Stomach smooth muscle (tissue), 2 donors: ENCODE results near the gene ADCY3.

Experiments
- H3K27ac ChIP-seq: one replicate; pipeline ENCODE4 v1.7.0; 2013; ENCODE audit warnings: mild to moderate bottlenecking, low read length, inconsistent platforms
- H3K27me3 ChIP-seq, 2 donors: one replicate each; pipeline ENCODE4 v1.7.0; 2013; ENCODE audit warnings: low read length in 2 of 2; ENCODE audit not compliant: insufficient read depth in 2 of 2, control insufficient read depth in 1 of 2
- H3K36me3 ChIP-seq, 2 donors: one replicate each; pipeline ENCODE4 v1.7.0; 2013; ENCODE audit warnings: low read length in 2 of 2; ENCODE audit not compliant: control insufficient read depth in 2 of 2, insufficient read depth in 2 of 2
- H3K4me1 ChIP-seq: one replicate; pipeline ENCODE4 v1.7.0; 2013; ENCODE audit warnings: low read length; ENCODE audit not compliant: control insufficient read depth, insufficient read depth
- H3K4me3 ChIP-seq, 2 donors: one replicate each; pipeline ENCODE4 v1.7.0; 2013; ENCODE audit warnings: low read length in 2 of 2
- H3K9ac ChIP-seq, 2 donors: one replicate each; pipeline ENCODE4 v1.7.0; 2013; ENCODE audit warnings: low read length in 2 of 2, mild to moderate bottlenecking in 1 of 2
- H3K9me3 ChIP-seq, 2 donors: one replicate each; pipeline ENCODE4 v1.7.0; 2013; ENCODE audit warnings: low read length in 2 of 2; ENCODE audit not compliant: control insufficient read depth in 2 of 2
- donor health status: healthy.
- donor health status: Pancreatic carcinoma.

Gene ADCY3

DNA sequence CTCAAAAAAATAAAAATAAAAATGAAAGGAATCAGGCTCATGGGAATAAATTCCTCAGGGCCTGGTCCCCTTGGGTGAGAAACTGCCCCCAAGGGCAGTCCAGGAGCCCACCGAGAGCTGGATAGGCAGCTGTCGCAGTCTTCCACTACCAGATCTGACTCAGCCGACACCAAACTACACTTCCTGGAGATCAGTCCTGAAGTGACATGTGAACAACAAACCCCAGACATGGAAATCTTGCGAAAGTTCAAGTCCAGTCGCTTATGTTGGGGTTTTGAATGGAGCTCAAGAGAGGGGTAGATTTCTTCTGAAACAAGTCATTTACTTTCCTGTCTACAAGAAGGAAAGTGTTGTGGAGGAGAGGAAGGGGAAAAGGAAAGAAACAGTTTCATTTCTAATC lies 12.9 kb downstream of the ADCY3 start:
- H3K27ac ChIP-seq: no peak overlapping the region
- H3K9me3 ChIP-seq: peaks cover 0 to 5% of the 10 kb centered on the region in 2 donors
- no peak overlapping the region for H3K4me3 ChIP-seq

GRCh38 chr2:24906466-24906865 lies 13.6 kb downstream of the ADCY3 start:
- peaks cover 0 to 5% of the 10 kb centered on the region in 2 donors for H3K9me3 ChIP-seq
- H3K4me3 ChIP-seq: no peak overlapping the region
- no peak overlapping the region for H3K27ac ChIP-seq
- H3K4me1 ChIP-seq: no peaks in the 10 kb centered on the region
- no peaks in the 10 kb centered on the region for H3K27me3 ChIP-seq
- H3K36me3 ChIP-seq: peaks cover 0 to 2% of the 10 kb centered on the region in 2 donors
- no peak overlapping the region for H3K9ac ChIP-seq

More for the DNA sequence above, 12.9 kb downstream of the ADCY3 start:
- Histone ChIP-seq H3K27me3 (no peaks in the 10 kb centered on the region), H3K36me3 (peaks cover 0 to 2% of the 10 kb centered on the region in 2 donors), H3K4me1 (no peaks in the 10 kb centered on the region), H3K9ac (no peak overlapping the region)

DNA sequence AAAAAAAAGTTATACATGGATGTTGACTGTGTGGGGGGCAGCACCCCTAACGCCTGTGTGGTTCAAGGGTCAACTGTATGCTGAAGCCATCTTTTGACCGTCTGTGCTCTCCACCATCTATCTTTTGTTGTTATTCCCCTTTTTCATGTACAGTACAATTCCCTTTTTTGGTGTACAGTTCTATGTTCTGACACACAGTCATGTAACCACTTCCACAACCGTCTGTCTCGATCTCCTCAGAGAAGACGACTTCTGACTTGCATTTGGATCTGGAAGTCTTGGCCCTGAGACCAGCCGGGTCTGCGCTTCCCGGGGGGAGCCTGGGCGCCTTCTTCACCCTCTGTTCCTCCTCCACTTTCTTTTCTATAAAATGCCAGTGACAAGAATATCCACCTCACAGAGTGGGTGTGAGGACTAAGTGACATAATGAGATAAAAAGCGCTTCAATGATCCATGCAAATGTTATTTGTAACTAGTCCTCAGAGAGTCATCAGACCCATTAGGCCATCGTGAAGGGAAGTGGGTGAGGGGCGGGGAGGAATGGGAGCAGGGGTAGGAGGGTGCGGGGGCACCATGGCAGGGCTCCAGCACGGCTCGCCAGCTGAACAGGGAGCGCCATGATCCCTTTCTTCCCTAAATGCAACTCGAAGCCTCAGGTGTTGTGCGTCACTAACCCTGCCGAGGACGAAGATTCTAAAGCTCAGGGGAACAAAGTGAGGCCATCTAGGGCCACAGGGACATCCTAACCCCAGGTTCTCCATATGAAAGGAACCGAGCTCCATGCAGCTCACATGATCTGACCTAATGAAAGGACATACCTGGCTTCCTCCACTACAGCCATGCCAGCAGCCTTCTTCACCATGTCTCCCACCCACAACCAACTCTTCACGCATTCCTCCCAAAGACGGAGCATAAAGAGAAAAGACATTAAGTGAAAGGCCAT lies 16.6 kb downstream of the ADCY3 start:
- no peak overlapping the region for H3K27ac ChIP-seq
- no peak overlapping the region for H3K4me3 ChIP-seq
- H3K9ac ChIP-seq: no peak overlapping the region
- no peaks in the 10 kb centered on the region for H3K27me3 ChIP-seq
- no peaks in the 10 kb centered on the region for H3K9me3 ChIP-seq
- H3K36me3 ChIP-seq: peaks cover 0 to 2% of the 10 kb centered on the region in 2 donors
- H3K4me1 ChIP-seq: peaks cover under 1% of the 10 kb centered on the region

DNA sequence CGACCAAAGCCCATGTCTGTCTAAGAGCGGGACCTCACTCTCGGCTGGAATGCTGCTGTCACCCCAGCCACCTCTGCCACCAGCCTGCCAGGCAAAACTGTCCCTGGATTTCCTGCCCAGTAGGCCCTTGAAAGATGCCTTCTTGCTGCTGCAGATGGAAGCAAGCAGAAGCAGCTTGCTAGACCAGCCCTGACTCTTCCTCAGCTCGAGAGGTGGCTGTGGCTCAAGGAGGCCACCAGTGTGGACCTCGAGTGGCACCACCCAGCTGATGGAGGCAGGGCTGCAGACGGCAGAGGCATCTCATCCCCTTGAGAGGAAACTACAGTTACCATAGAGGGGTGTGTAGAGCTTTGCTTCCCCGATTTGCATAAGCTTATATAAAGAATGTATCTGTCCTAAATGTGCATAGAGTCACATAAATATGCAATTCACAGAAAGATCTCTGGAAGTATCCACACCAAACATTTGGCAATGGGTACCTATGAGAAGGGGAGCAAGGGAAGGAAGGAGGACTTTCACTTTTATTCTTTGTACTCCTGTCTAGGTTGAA lies 20.6 kb downstream of the ADCY3 start:
- Histone ChIP-seq H3K27ac (no peak overlapping the region), H3K9me3 (peaks cover 0 to 4% of the 10 kb centered on the region in 2 donors), H3K36me3 (peaks cover 0 to 2% of the 10 kb centered on the region in 2 donors), H3K4me3 (no peak overlapping the region), H3K27me3 (no peaks in the 10 kb centered on the region), H3K4me1 (peaks cover 2% of the 10 kb centered on the region), H3K9ac (no peak overlapping the region)

GRCh38 chr2:24898122-24899109 lies 21.6 kb downstream of the ADCY3 start:
- Histone ChIP-seq H3K27ac (no peak overlapping the region), H3K4me1 (peaks cover 2% of the 10 kb centered on the region), H3K9ac (no peak overlapping the region), H3K4me3 (no peak overlapping the region), H3K27me3 (no peaks in the 10 kb centered on the region), H3K9me3 (peaks cover 0 to 4% of the 10 kb centered on the region in 2 donors), H3K36me3 (peaks cover 0 to 2% of the 10 kb centered on the region in 2 donors)

DNA sequence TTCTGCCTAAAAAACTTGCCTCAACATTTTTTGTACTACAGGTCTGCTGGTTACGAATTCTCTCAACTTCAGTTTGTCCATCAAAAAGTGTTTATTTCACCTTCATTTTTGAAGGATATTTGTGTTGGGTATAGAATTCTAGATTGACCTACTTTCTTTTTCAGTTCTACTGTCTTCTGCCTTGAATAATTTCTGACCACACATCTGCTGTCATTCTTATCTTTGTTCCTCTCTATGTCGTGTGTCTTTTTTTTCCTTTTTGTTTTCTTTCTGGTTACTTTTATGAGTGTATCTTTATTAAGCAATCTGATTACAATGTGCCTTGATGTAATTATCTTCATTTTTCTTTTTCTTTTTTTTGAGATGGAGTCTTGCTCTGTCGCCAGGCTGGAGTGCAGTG lies 25.3 kb downstream of the ADCY3 start:
- no peak overlapping the region for H3K4me3 ChIP-seq
- no peak overlapping the region for H3K9ac ChIP-seq
- H3K9me3 ChIP-seq: peaks cover 0 to 7% of the 10 kb centered on the region in 2 donors
- H3K36me3 ChIP-seq: no peaks in the 10 kb centered on the region
- no peak overlapping the region for H3K27ac ChIP-seq
- H3K27me3 ChIP-seq: no peaks in the 10 kb centered on the region
- peaks cover 2% of the 10 kb centered on the region for H3K4me1 ChIP-seq

GRCh38 chr2:24893934-24894333 lies 26.1 kb downstream of the ADCY3 start:
- Histone ChIP-seq H3K27ac (no peak overlapping the region), H3K27me3 (no peaks in the 10 kb centered on the region), H3K9me3 (peaks cover 0 to 7% of the 10 kb centered on the region in 2 donors), H3K4me1 (peaks cover 2% of the 10 kb centered on the region), H3K36me3 (no peaks in the 10 kb centered on the region), H3K9ac (no peak overlapping the region), H3K4me3 (no peak overlapping the region)

DNA sequence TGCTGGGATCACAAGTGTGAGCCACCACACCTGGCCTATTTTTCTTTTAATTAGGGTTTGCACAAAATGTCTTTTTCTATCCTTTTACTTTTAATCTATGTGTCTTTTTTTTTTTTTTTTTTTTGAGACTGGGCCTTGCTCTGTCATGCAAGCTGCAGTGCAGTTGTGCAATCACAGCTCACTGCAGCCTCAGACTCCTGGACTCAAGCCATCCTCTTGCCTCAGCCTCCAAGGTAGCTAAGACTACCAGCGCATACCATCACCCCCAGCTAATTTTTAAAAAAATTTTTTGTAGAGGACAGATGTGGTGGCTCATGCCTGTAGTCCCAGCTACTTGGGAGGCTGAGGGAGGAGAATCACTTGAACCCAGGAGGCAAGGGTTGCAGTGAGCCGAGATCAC lies 27.1 kb downstream of the ADCY3 start:
- no peaks in the 10 kb centered on the region for H3K36me3 ChIP-seq
- no peak overlapping the region for H3K9ac ChIP-seq
- H3K4me1 ChIP-seq: no peaks in the 10 kb centered on the region
- no peak overlapping the region for H3K27ac ChIP-seq
- H3K27me3 ChIP-seq: no peaks in the 10 kb centered on the region
- H3K4me3 ChIP-seq: no peak overlapping the region
- H3K9me3 ChIP-seq: peaks cover 0 to 7% of the 10 kb centered on the region in 2 donors

- Histone ChIP-seq H3K36me3 (no peaks in the 10 kb centered on the region), H3K9ac (no peak overlapping the region), H3K27ac (no peak overlapping the region), H3K9me3 (peaks cover 0 to 7% of the 10 kb centered on the region in 2 donors), H3K4me1 (peaks cover 3% of the 10 kb centered on the region), H3K27me3 (no peaks in the 10 kb centered on the region), H3K4me3 (no peak overlapping the region)
These were observed 28.8 kb downstream of the ADCY3 start for GRCh38 chr2:24891201-24891600.

DNA sequence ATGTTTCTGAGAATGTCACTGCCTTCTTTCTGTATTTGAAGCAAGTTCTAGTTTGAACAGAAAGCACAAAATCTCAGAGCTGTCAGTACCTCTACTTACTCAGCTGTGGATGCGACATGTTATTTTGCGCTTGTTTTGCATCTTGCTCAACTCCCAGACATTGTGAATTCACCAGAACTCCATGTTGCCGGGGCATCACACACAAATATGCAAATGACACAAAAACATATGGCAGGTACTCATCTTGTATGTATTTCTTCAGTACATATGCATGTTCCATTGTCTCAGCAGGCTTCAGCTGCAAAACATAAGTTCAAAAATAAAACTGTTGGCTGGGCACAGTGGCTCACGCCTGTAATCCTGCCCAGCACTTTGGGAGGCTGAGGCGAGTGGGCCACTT lies 30.8 kb downstream of the ADCY3 start:
- Histone ChIP-seq H3K9me3 (peaks cover 0 to 3% of the 10 kb centered on the region in 2 donors), H3K27me3 (no peaks in the 10 kb centered on the region), H3K4me1 (peaks cover 3% of the 10 kb centered on the region), H3K9ac (no peak overlapping the region), H3K36me3 (no peaks in the 10 kb centered on the region), H3K4me3 (no peak overlapping the region), H3K27ac (no peak overlapping the region)
